ENCODE measurements around the gene RPUSD3. TPM values are rescaled to one million over a fixed set of nuclear protein-coding genes. Genes with fewer than 3 reads are reported as not detected.

Gene RPUSD3
- total and polyA plus RNA-seq, 3 experiments from 2014 or later = 51.8 to 77.6 (median 74.3) TPM

DNA sequence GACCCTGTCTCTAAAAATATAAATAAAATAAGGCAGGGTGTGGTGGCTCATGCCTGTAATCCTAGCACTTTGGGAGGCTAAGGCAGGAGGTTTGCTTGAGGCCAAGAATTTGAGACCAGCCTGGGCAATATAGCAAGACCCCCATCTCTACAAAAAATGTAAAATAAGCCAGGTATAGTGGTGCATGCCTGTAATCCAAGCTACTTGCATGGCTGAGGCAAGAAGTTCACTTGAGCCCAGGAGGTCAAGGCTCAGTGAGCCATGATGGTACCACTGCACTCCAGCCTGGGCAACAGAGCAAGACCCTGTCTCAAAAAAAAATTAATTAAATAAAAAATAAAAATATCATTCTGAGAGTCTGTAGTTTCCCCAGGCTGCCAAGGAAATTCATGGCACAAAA is 42.5 kb upstream of the RPUSD3 start:
- Mint-ChIP-seq H3K4me1 (peaks cover 5 to 12% (median 7%) of the 10 kb centered on the region in 3 donors), H3K4me3 (no peak overlapping the region), H3K27ac (no peak overlapping the region), H3K9me3 (no peaks in the 10 kb centered on the region), H3K36me3 (peaks cover 0 to 8% (median 0%) of the 10 kb centered on the region in 3 donors), H3K27me3 (peaks cover 2 to 4% of the 10 kb centered on the region in 2 donors)
- CTCF ChIA-PET = no interaction called here
- Histone ChIP-seq H3K27ac (ENCODE audit: low read depth, low read length) (no peak overlapping the region), H3K9me3 (ENCODE audit: low read length) (no peaks in the 10 kb centered on the region), H3K36me3 (ENCODE audit: insufficient read depth, low read length) (no peaks in the 10 kb centered on the region), H3K27me3 (ENCODE audit: insufficient read depth, low read length, poor library complexity, severe bottlenecking) (no peaks in the 10 kb centered on the region), H3K4me3 (ENCODE audit: low read length) (no peak overlapping the region), H3K4me1 (ENCODE audit: insufficient read depth, low read length) (peaks cover 5% of the 10 kb centered on the region)
- DNase-seq = no peak
- POLR2A ChIA-PET = no interaction called here

DNA sequence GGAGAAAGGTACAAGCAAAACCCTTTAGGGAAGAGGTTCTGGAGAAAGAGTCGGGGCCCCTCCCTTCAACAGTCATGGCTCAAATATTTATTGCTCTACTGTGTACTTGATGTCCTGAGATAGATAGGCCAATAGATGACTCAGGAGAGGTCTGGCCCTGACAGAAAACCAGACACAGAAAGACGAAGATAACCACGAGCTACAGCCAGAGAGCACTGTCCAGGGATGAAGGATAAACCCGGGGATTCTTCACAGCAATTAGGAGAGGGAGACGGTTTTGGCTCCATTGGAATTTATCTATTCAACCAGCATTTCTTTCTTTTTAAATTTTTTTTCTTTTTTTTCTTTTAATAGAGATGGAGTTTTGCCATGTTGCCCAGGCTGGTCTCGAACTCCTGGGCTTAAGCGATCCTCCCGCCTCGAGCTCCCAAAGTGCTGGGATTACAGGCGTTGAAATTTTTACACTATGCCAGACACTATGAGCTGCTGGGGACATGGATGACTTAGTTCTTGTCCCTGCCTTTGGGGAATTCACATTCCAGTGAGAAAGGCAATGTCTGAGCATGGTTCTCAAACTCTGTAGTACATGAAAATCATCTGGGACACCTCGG is 40.9 kb upstream of the RPUSD3 start:
- no peaks in the 10 kb centered on the region for H3K9me3 ChIP-seq (ENCODE audit: low read length)
- Mint-ChIP-seq H3K4me1 (no peaks in the 10 kb centered on the region), H3K36me3 (no peaks in the 10 kb centered on the region), H3K9me3 (no peaks in the 10 kb centered on the region), H3K4me3 (peak overlapping the region in 1 of 7 donors; percentile 46), H3K27ac (peak overlapping the region in 1 of 8 donors; percentile 40), H3K27me3 (peaks cover 2 to 7% of the 10 kb centered on the region in 2 donors)
- ChIA-PET CTCF (interaction anchor here (1.6 kb wide), 1 partner anchor 48 kb away, joined by 5 read pairs; no protein-coding TSS in a partner anchor), POLR2A (interaction anchor here (0.6 to 1.4 kb wide), 2 partner anchors 49 to 95 kb away, joined by 3 read pairs; partner anchors contain the start of gene CRELD1)
- no peaks in the 10 kb centered on the region for H3K36me3 ChIP-seq (ENCODE audit: insufficient read depth, low read length)
- no peaks in the 10 kb centered on the region for H3K27me3 ChIP-seq (ENCODE audit: insufficient read depth, low read length, poor library complexity, severe bottlenecking)
- no peak for DNase-seq
- peaks cover under 1% of the 10 kb centered on the region for H3K4me1 ChIP-seq (ENCODE audit: insufficient read depth, low read length)
- H3K27ac ChIP-seq (ENCODE audit: low read depth, low read length) = peak overlapping the region; percentile 29
- H3K4me3 ChIP-seq (ENCODE audit: low read length) = no peak overlapping the region

GRCh38 chr3:9883706-9884554 is 40.1 kb upstream of the RPUSD3 start:
- no peak for DNase-seq
- Mint-ChIP-seq H3K36me3 (no peaks in the 10 kb centered on the region), H3K27me3 (peaks cover 2 to 7% of the 10 kb centered on the region in 2 donors), H3K27ac (peak overlapping the region in 1 of 8 donors; percentile 40), H3K4me1 (no peaks in the 10 kb centered on the region), H3K9me3 (no peaks in the 10 kb centered on the region), H3K4me3 (peak overlapping the region in 1 of 7 donors; percentile 46)
- H3K27me3 ChIP-seq (ENCODE audit: insufficient read depth, low read length, poor library complexity, severe bottlenecking) = no peaks in the 10 kb centered on the region
- H3K27ac ChIP-seq (ENCODE audit: low read depth, low read length) = peak overlapping the region; percentile 29
- H3K9me3 ChIP-seq (ENCODE audit: low read length) = no peaks in the 10 kb centered on the region
- POLR2A ChIA-PET = interaction anchor here (1.4 kb wide), 1 partner anchor 50 kb away, joined by 3 read pairs; the partner anchor contains the start of gene CRELD1
- CTCF ChIA-PET = interaction anchor here (1.1 to 1.6 kb wide), 2 partner anchors 49 to 63 kb away, joined by 3 to 5 read pairs; no protein-coding TSS in a partner anchor
- no peaks in the 10 kb centered on the region for H3K4me1 ChIP-seq (ENCODE audit: insufficient read depth, low read length)
- no peaks in the 10 kb centered on the region for H3K36me3 ChIP-seq (ENCODE audit: insufficient read depth, low read length)
- H3K4me3 ChIP-seq (ENCODE audit: low read length) = no peak overlapping the region

GRCh38 chr3:9881441-9881840 is 37.6 kb upstream of the RPUSD3 start:
- Mint-ChIP-seq H3K27ac (no peak overlapping the region), H3K4me3 (no peak overlapping the region), H3K4me1 (no peaks in the 10 kb centered on the region), H3K9me3 (no peaks in the 10 kb centered on the region), H3K36me3 (no peaks in the 10 kb centered on the region), H3K27me3 (peaks cover 2 to 7% of the 10 kb centered on the region in 2 donors)
- CTCF ChIA-PET = no interaction called here
- H3K4me3 ChIP-seq (ENCODE audit: low read length) = no peak overlapping the region
- POLR2A ChIA-PET = no interaction called here
- no peak overlapping the region for H3K27ac ChIP-seq (ENCODE audit: low read depth, low read length)
- H3K27me3 ChIP-seq (ENCODE audit: insufficient read depth, low read length, poor library complexity, severe bottlenecking) = no peaks in the 10 kb centered on the region
- no peaks in the 10 kb centered on the region for H3K9me3 ChIP-seq (ENCODE audit: low read length)
- no peaks in the 10 kb centered on the region for H3K36me3 ChIP-seq (ENCODE audit: insufficient read depth, low read length)
- H3K4me1 ChIP-seq (ENCODE audit: insufficient read depth, low read length) = no peaks in the 10 kb centered on the region
- no peak for DNase-seq

GRCh38 chr3:9879830-9880549 is 36.2 kb upstream of the RPUSD3 start, which contains the start of gene CIDEC:
Gene CIDEC, minus strand, starts transcription at chr3:9880253. Its CDS starts 1,767 bp downstream, at chr3:9878486.
- no peaks in the 10 kb centered on the region for H3K4me1 Mint-ChIP-seq
- no peak within 1 kb of the TSS for H3K4me3 Mint-ChIP-seq
- H3K27ac Mint-ChIP-seq = peak within 1 kb of the TSS in 1 of 8 donors; percentile 41
- Histone ChIP-seq H3K36me3 (ENCODE audit: insufficient read depth, low read length) (no peaks in the 10 kb centered on the region), H3K9me3 (ENCODE audit: low read length) (no peaks in the 10 kb centered on the region), H3K27me3 (ENCODE audit: insufficient read depth, low read length, poor library complexity, severe bottlenecking) (no peaks in the 10 kb centered on the region), H3K4me3 (ENCODE audit: low read length) (no peak within 1 kb of the TSS), H3K4me1 (ENCODE audit: insufficient read depth, low read length) (no peaks in the 10 kb centered on the region), H3K27ac (ENCODE audit: low read depth, low read length) (no peak within 1 kb of the TSS)
- POLR2A ChIA-PET = no interaction called here
- DNase-seq = no peak
- CTCF ChIA-PET = no interaction called here
- peaks cover 2 to 7% of the 10 kb centered on the region in 2 donors for H3K27me3 Mint-ChIP-seq
- no peaks in the 10 kb centered on the region for H3K36me3 Mint-ChIP-seq
- H3K9me3 Mint-ChIP-seq = no peaks in the 10 kb centered on the region

- Histone ChIP-seq H3K36me3 (ENCODE audit: insufficient read depth, low read length) (no peaks in the 10 kb centered on the region), H3K27me3 (ENCODE audit: insufficient read depth, low read length, poor library complexity, severe bottlenecking) (no peaks in the 10 kb centered on the region), H3K27ac (ENCODE audit: low read depth, low read length) (no peak overlapping the region), H3K9me3 (ENCODE audit: low read length) (no peaks in the 10 kb centered on the region), H3K4me1 (ENCODE audit: insufficient read depth, low read length) (no peaks in the 10 kb centered on the region), H3K4me3 (ENCODE audit: low read length) (no peak overlapping the region)
- Mint-ChIP-seq H3K4me3 (no peak overlapping the region), H3K27me3 (peaks cover 0 to 3% of the 10 kb centered on the region in 2 donors), H3K9me3 (no peaks in the 10 kb centered on the region), H3K36me3 (no peaks in the 10 kb centered on the region), H3K27ac (no peak overlapping the region), H3K4me1 (no peaks in the 10 kb centered on the region)
- ChIA-PET CTCF (no interaction called here), POLR2A (no interaction called here)
- DNase-seq = no peak
These were observed 34.9 kb upstream of the RPUSD3 start for GRCh38 chr3:9878700-9879099.

DNA sequence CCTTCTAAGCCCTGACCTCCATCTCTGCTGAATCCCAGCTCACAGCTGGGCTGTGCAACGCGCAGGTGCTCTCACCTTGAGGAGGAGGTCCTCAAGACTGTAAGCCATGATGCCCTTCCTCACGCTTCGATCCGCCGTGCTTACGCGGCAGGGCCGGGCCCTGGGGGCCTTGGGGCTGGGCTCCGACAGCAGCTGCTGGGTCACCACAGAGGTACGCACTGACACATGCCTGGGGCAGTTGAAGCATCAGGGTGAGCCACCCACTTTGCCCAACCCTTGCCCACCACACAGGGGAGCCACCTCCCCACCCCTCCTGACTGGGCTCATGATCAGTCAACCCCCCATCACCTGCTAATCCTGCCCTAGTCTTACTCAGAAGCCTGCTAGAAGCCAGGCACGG is 33.2 kb upstream of the RPUSD3 start:
- H3K4me1 Mint-ChIP-seq = no peaks in the 10 kb centered on the region
- H3K36me3 Mint-ChIP-seq = no peaks in the 10 kb centered on the region
- peaks cover 0 to 3% of the 10 kb centered on the region in 2 donors for H3K27me3 Mint-ChIP-seq
- ChIA-PET CTCF (no interaction called here), POLR2A (interaction anchor here (1.1 kb wide), 1 partner anchor 15 kb away, joined by 3 read pairs; no protein-coding TSS in a partner anchor)
- no peak overlapping the region for H3K4me3 ChIP-seq (ENCODE audit: low read length)
- H3K27ac ChIP-seq (ENCODE audit: low read depth, low read length) = no peak overlapping the region
- no peaks in the 10 kb centered on the region for H3K36me3 ChIP-seq (ENCODE audit: insufficient read depth, low read length)
- H3K27ac Mint-ChIP-seq = no peak overlapping the region
- no peaks in the 10 kb centered on the region for H3K27me3 ChIP-seq (ENCODE audit: insufficient read depth, low read length, poor library complexity, severe bottlenecking)
- no peak overlapping the region for H3K4me3 Mint-ChIP-seq
- H3K9me3 ChIP-seq (ENCODE audit: low read length) = no peaks in the 10 kb centered on the region
- H3K9me3 Mint-ChIP-seq = no peaks in the 10 kb centered on the region
- no peaks in the 10 kb centered on the region for H3K4me1 ChIP-seq (ENCODE audit: insufficient read depth, low read length)
- no peak for DNase-seq
